Neuronal stem cell (in vitro differentiated cells): Measurements from ENCODE around the gene TMA7B.

Experiments used
- DNase-seq: peaks from one replicate; pipeline ENCODE4 v3.0.0-alpha.2; 2013; ENCODE audit warnings: low spot score
- H2AFZ ChIP-seq: one replicate; pipeline ENCODE4 v1.6.1; 2013; ENCODE audit warnings: mild to moderate bottlenecking, low read length, inconsistent platforms
- H2AK5ac ChIP-seq: 2 replicates; pipeline ENCODE4 v1.6.1; 2013; ENCODE audit warnings: low read depth, mild to moderate bottlenecking, inconsistent platforms, low read length, moderate library complexity, mixed read lengths
- H2BK120ac ChIP-seq: 2 replicates; pipeline ENCODE4 v1.6.1; 2013; ENCODE audit warnings: low read depth, mild to moderate bottlenecking, inconsistent platforms, low read length, moderate library complexity, mixed read lengths
- H2BK12ac ChIP-seq: one replicate; pipeline ENCODE4 v1.6.1; 2013; ENCODE audit warnings: low read length, inconsistent platforms
- H2BK15ac ChIP-seq: 2 replicates; pipeline ENCODE4 v1.6.1; 2013; ENCODE audit warnings: mild to moderate bottlenecking, low read length, inconsistent platforms, mixed read lengths
- H2BK5ac ChIP-seq: one replicate; pipeline ENCODE4 v1.6.1; 2013; ENCODE audit warnings: inconsistent platforms, mild to moderate bottlenecking, low read length, moderate library complexity
- H3K14ac ChIP-seq: one replicate; pipeline ENCODE4 v1.6.1; 2013; ENCODE audit warnings: low read length, inconsistent platforms
- H3K18ac ChIP-seq: 2 replicates; pipeline ENCODE4 v1.6.1; 2013; ENCODE audit warnings: low read length, inconsistent platforms
- H3K23ac ChIP-seq: 2 replicates; pipeline ENCODE4 v1.6.1; 2013; ENCODE audit warnings: low read depth, mild to moderate bottlenecking, mixed read lengths, low read length, inconsistent platforms; ENCODE audit not compliant: poor library complexity
- H3K27ac ChIP-seq: replicated peaks from 3 replicates; pipeline ENCODE4 v1.5.1; 2013; ENCODE audit warnings: low read length, inconsistent platforms
- H3K27me3 ChIP-seq, 3 experiments: 2 replicates each; pipeline ENCODE4 v1.6.1; 2013; ENCODE audit warnings: low read length in 3 of 3, mild to moderate bottlenecking in 2 of 3, inconsistent platforms in 1 of 3, low read depth in 1 of 3, mixed read lengths in 1 of 3, moderate library complexity in 1 of 3; ENCODE audit not compliant: control insufficient read depth in 3 of 3, insufficient read depth in 3 of 3
- H3K36me3 ChIP-seq, 2 donors: replicated peaks in 1 of 2; 2 replicates each; pipeline ENCODE4 v1.6.1; 2013; ENCODE audit warnings: low read length in 2 of 2; ENCODE audit not compliant: control insufficient read depth in 2 of 2, insufficient read depth in 2 of 2
- H3K4ac ChIP-seq: 2 replicates; pipeline ENCODE4 v1.6.1; 2013; ENCODE audit warnings: inconsistent platforms, mild to moderate bottlenecking, low read length, moderate library complexity
- H3K4me1 ChIP-seq, 2 donors: 1 replicate in 1 of 2; 2 replicates in 1 of 2; pipeline ENCODE4 v1.6.1; 2013; ENCODE audit warnings: low read length in 2 of 2, low read depth in 1 of 2; ENCODE audit not compliant: control insufficient read depth in 2 of 2, insufficient read depth in 1 of 2
- H3K4me2 ChIP-seq: one replicate; pipeline ENCODE4 v1.6.1; 2013; ENCODE audit warnings: mild to moderate bottlenecking, low read length, inconsistent platforms; ENCODE audit not compliant: insufficient read depth, poor library complexity, severe bottlenecking
- H3K4me3 ChIP-seq, 2 donors: 2 replicates each; pipeline ENCODE4 v1.5.1; 2013; ENCODE audit warnings: low read length in 2 of 2, mild to moderate bottlenecking in 2 of 2, inconsistent platforms in 1 of 2, moderate library complexity in 1 of 2
- H3K79me1 ChIP-seq: one replicate; pipeline ENCODE4 v1.6.1; 2013; ENCODE audit warnings: low read depth, mild to moderate bottlenecking, inconsistent platforms, low read length, moderate library complexity
- H3K9ac ChIP-seq: one replicate; pipeline ENCODE4 v1.6.1; 2013; ENCODE audit warnings: mild to moderate bottlenecking, low read depth, low read length, inconsistent platforms; ENCODE audit not compliant: poor library complexity
- H3K9me3 ChIP-seq, 2 donors: replicated peaks in 1 of 2; 2 replicates each; pipeline versions ENCODE3 to v1.6.1; 2013; ENCODE audit warnings: low read length in 2 of 2, mild to moderate bottlenecking in 2 of 2, inconsistent platforms in 1 of 2, low read depth in 1 of 2, mixed read lengths in 1 of 2, moderate library complexity in 1 of 2; ENCODE audit not compliant: control insufficient read depth in 2 of 2, insufficient read depth in 1 of 2
- H4K8ac ChIP-seq: one replicate; pipeline ENCODE4 v1.6.1; 2013; ENCODE audit warnings: low read depth, mild to moderate bottlenecking, inconsistent platforms, low read length, moderate library complexity
- H4K91ac ChIP-seq: one replicate; pipeline ENCODE4 v1.6.1; 2013; ENCODE audit warnings: low read length, low read depth, mild to moderate bottlenecking, inconsistent platforms; ENCODE audit not compliant: poor library complexity
- WGBS, 2 donors: extraction: QIAGEN DNeasy Blood & Tissue Kit; methylation state at CpG; one replicate each; pipeline ENCODE4 v1.1.7; 2013; ENCODE audit warnings: missing lambda C conversion rate in 2 of 2, mixed read lengths in 1 of 2; ENCODE audit not compliant: insufficient read length in 2 of 2, insufficient replicate concordance in 1 of 2; ENCODE audit errors: extremely low coverage in 2 of 2; 5-methylcytosine and 5-hydroxymethylcytosine counted together

TMA7B gene

DNA sequence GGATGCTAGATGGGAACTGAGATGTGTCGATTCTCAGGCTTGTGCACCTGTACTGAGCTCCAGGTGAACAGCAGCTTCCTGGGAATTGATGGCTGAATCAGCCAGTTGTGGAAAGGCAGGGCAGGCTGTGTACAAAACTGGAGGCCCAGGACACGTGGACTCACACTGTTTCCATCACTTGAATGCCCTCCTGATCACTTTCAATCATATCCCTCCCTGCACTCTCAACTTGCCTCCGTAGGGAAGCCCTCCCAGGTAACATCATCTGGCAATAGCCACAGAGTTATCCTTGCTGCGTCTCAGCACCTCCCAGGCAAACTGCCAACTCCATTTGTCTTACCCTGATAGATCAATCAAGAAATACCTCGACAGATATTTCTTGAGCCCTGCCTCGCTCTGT, 44.6 kb downstream of the TMA7B start:
- no peak overlapping the region for H3K27ac ChIP-seq
- H2AK5ac ChIP-seq, result no peak overlapping the region
- H3K4me1 ChIP-seq, result peaks cover 11 to 42% of the 10 kb centered on the region in 2 donors
- H4K8ac ChIP-seq, result no peak overlapping the region
- no peak overlapping the region for H2AFZ ChIP-seq
- peaks cover 0 to 36% (median 0%) of the 10 kb centered on the region in 3 experiments for H3K27me3 ChIP-seq
- no peak overlapping the region for H3K23ac ChIP-seq
- H3K9me3 ChIP-seq, result peaks cover 0 to 2% of the 10 kb centered on the region in 2 donors
- H2BK12ac ChIP-seq, result no peak overlapping the region
- no peak overlapping the region for H3K9ac ChIP-seq
- H3K18ac ChIP-seq, result no peak overlapping the region
- H3K4ac ChIP-seq, result no peak overlapping the region
- H3K14ac ChIP-seq, result no peak overlapping the region
- no peak overlapping the region for H3K4me3 ChIP-seq
- no peak overlapping the region for H2BK120ac ChIP-seq
- no peaks in the 10 kb centered on the region for H3K79me1 ChIP-seq
- no peak overlapping the region for H2BK5ac ChIP-seq
- H3K4me2 ChIP-seq, result no peak overlapping the region
- no peak overlapping the region for H4K91ac ChIP-seq
- H2BK15ac ChIP-seq, result no peak overlapping the region
- WGBS, 2 donors, result no CpG with 5 or more reads among the region's 6 CpGs
- DNase-seq, result no peak
- H3K36me3 ChIP-seq, result no peaks in the 10 kb centered on the region

DNA sequence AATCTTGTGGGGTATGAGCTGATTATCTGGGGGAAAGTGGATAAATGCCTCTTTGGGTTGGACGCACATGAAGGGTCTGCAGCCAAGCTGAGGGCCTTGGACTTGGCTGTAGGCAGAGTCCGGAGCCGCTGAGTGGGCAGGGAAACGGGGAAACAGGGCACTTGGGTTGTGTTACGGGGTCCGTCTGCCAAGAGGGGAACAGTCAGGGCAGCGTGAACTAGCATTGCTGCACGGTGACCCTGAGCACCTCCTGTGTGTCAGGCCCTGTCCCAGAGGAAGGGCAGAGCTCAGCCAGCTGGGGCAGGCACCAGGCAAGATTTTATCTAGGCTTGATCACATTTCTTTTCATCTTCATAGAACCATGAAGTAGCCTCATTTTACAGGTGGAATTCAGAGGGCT, 46.4 kb downstream of the TMA7B start:
- Histone ChIP-seq H2BK12ac (peak overlapping the region; percentile 52), H2BK15ac (no peak overlapping the region), H3K14ac (peak overlapping the region; percentile 7), H2BK5ac (no peak overlapping the region), H3K4me2 (no peak overlapping the region), H3K27me3 (peaks cover 0 to 39% (median 0%) of the 10 kb centered on the region in 3 experiments), H3K4me3 (no peak overlapping the region), H3K23ac (no peak overlapping the region), H4K91ac (no peak overlapping the region), H3K9me3 (peaks cover 0 to 2% of the 10 kb centered on the region in 2 donors), H3K4ac (no peak overlapping the region), H2AK5ac (peak overlapping the region; percentile 60), H3K79me1 (no peaks in the 10 kb centered on the region), H3K18ac (peak overlapping the region; percentile 50), H3K9ac (no peak overlapping the region), H4K8ac (no peak overlapping the region), H3K4me1 (peaks cover 12 to 37% of the 10 kb centered on the region in 2 donors), H2BK120ac (no peak overlapping the region), H3K27ac (no peak overlapping the region), H2AFZ (no peak overlapping the region), H3K36me3 (no peaks in the 10 kb centered on the region)
- no peak for DNase-seq
- no CpG with 5 or more reads among the region's 8 CpGs for WGBS, 2 donors

GRCh38 chr22:40007853-40008710, 47.9 kb downstream of the TMA7B start:
- no peak for DNase-seq
- H4K8ac ChIP-seq, result no peak overlapping the region
- no peak overlapping the region for H2AFZ ChIP-seq
- WGBS, 2 donors, result no CpG with 5 or more reads among the region's 27 CpGs
- no peak overlapping the region for H3K4me2 ChIP-seq
- H3K27ac ChIP-seq, result no peak overlapping the region
- no peak overlapping the region for H3K9ac ChIP-seq
- H3K18ac ChIP-seq, result peak overlapping the region; percentile 8
- peak overlapping the region; percentile 9 for H2BK5ac ChIP-seq
- H2BK12ac ChIP-seq, result no peak overlapping the region
- H3K4me1 ChIP-seq, result peaks cover 12 to 31% of the 10 kb centered on the region in 2 donors
- H3K4ac ChIP-seq, result no peak overlapping the region
- no peak overlapping the region for H3K14ac ChIP-seq
- H3K23ac ChIP-seq, result no peak overlapping the region
- H2BK15ac ChIP-seq, result no peak overlapping the region
- H4K91ac ChIP-seq, result no peak overlapping the region
- no peak overlapping the region for H3K4me3 ChIP-seq
- peaks cover 0 to 2% of the 10 kb centered on the region in 2 donors for H3K9me3 ChIP-seq
- H3K79me1 ChIP-seq, result no peaks in the 10 kb centered on the region
- peaks cover 0 to 39% (median 0%) of the 10 kb centered on the region in 3 experiments for H3K27me3 ChIP-seq
- no peak overlapping the region for H2BK120ac ChIP-seq
- peak overlapping the region; percentile 9 for H2AK5ac ChIP-seq
- no peaks in the 10 kb centered on the region for H3K36me3 ChIP-seq

DNA sequence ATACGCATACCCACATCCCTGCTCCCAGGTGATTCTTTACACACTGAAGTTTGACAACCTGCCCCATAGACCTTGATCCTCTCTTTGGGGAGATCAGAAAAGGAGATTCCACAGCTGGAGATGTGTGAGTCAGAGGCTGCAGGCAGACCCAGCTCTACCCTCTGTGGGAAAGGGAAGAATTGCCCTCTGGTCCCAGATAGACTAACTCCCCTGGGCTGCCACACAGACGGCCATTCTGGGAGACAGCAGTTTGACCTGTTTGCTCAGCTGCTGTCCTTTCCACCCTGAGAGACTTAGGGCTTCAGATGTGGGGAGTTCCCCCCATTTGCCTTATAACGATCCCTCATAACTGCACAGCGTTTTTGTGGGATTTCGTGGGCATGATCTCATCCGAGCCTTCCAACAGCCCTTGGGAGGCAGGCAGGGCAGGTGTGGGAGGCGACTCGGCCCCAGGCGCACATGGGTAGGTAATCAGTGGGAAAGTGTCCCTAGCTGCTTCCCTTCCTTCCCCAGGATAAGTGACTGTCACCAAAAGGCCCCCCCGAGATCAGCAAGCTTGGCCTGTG, 48.6 kb downstream of the TMA7B start:
- no peak overlapping the region for H3K14ac ChIP-seq
- H2BK12ac ChIP-seq, result peak overlapping the region; percentile 58
- H2BK5ac ChIP-seq, result no peak overlapping the region
- H2BK15ac ChIP-seq, result no peak overlapping the region
- peak overlapping the region; percentile 19 for H2AFZ ChIP-seq
- peak overlapping the region; percentile 52 for H2AK5ac ChIP-seq
- H3K79me1 ChIP-seq, result no peaks in the 10 kb centered on the region
- no peak overlapping the region for H3K4me3 ChIP-seq
- H2BK120ac ChIP-seq, result no peak overlapping the region
- H3K9ac ChIP-seq, result no peak overlapping the region
- no peaks in the 10 kb centered on the region for H3K36me3 ChIP-seq
- H3K18ac ChIP-seq, result peak overlapping the region; percentile 91
- DNase-seq, result no peak
- peaks cover 12 to 27% of the 10 kb centered on the region in 2 donors for H3K4me1 ChIP-seq
- H4K8ac ChIP-seq, result no peak overlapping the region
- H4K91ac ChIP-seq, result no peak overlapping the region
- H3K4ac ChIP-seq, result no peak overlapping the region
- no peak overlapping the region for H3K4me2 ChIP-seq
- peaks cover 0 to 2% of the 10 kb centered on the region in 2 donors for H3K9me3 ChIP-seq
- H3K27ac ChIP-seq, result peak overlapping the region; percentile 57
- H3K23ac ChIP-seq, result no peak overlapping the region
- WGBS, 2 donors, result no CpG with 5 or more reads among the region's 10 CpGs
- peaks cover 0 to 33% (median 0%) of the 10 kb centered on the region in 3 experiments for H3K27me3 ChIP-seq
